GM19438 (cell line): ENCODE measurements around the gene CCDC91.
A peak's percentile ranks its signal among the peaks of the same experiment; 100 is the strongest.

Source experiments
- ATAC-seq: cut with Tn5 transposase; IDR thresholded peaks from one replicate; pipeline ENCODE4 v1.9.1; 2021; ENCODE audit warnings: low read depth; ENCODE audit not compliant: unreplicated experiment

CCDC91 gene

GRCh38 chr12:28190321-28191050, at the start of gene CCDC91:
Gene CCDC91, plus strand, starts transcription at chr12:28190456. Its CDS starts 66,760 bp downstream, at chr12:28257216.
- ATAC-seq = peak; percentile 92

DNA sequence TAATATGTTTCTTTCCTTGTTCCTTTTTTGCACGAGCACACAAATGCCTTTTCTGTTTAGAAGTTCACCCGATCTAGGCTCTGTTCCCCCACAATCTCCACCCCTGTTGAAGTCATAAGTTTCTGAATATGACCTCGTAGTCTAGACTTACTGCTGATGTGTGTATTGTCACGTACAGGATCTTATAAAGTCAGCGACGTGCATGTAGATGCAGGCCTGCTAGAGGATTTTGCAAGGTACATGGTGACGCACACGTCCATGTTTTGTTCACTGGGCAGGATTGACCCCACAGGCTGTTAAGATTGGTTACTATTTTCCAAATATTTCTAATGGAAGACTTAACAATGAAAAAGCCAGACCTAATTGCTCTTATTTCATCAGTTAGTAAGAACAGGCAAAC, 46.2 kb upstream of the CCDC91 start:
- ATAC-seq = no peak

- ATAC-seq = no peak
These were observed 45.7 kb upstream of the CCDC91 start for GRCh38 chr12:28144532-28144931.

DNA sequence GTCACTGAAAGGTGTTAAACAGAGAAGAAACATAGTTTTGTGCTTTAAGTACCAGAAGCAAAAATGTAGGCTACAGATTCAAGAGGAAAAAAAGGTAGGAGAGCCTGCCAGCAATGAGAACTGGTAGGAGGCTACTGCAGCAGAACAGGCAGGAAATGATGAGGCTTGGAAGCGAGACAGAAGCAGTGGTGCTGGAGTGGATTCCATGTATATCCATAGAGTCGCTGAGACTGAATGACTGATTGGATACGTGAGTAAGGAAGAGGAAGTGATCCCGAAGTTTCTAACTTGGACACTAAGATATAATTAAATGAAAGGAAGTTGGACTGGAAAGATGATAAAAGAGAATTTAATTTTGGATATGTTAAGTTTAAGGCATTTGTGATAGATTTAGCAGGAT, 45.0 kb upstream of the CCDC91 start:
- no peak for ATAC-seq

GRCh38 chr12:28149279-28149678, 41.0 kb upstream of the CCDC91 start:
- no peak for ATAC-seq

DNA sequence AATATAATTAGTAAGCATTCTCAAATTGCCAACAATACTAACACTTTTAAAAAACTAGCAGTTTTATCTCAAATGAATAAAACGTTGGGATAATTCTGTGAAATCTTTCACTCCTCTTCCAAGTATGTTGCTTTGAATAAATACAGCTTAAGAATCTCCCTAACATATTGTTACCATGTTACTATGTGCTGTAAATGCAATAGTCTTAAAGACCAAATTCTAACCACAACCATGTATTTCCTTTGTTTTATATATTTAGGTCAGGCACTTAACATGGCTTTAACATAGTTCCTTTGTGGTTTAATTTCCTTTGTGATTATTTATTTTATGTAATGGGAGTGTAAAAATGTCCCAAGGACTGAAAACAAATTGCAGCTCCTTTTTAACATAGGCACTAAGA, 33.9 kb upstream of the CCDC91 start:
- ATAC-seq = no peak

DNA sequence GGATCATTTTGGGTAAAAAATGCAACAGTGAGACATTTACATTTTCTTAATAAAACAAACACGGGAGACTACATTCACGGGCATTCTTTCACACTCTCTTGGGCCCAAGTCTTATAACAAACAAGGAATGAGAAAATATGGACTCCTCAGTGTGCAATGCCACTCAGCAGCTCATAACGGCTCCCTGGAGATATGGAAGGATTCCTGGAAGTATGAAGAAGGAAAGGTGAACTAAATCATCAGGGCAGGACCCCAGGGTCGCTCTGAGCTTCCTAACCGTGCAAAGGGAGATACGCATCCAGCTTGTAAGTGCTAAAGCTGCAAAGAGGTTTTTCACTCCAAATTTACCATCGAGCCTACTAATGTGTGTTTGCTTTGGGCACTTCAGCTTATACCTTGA, 33.5 kb upstream of the CCDC91 start:
- ATAC-seq = no peak

GRCh38 chr12:28158353-28158752, 31.9 kb upstream of the CCDC91 start:
- ATAC-seq = no peak

- no peak for ATAC-seq
These were observed 30.6 kb upstream of the CCDC91 start for GRCh38 chr12:28159688-28160087.

GRCh38 chr12:28161697-28162096, 28.6 kb upstream of the CCDC91 start:
- no peak for ATAC-seq

DNA sequence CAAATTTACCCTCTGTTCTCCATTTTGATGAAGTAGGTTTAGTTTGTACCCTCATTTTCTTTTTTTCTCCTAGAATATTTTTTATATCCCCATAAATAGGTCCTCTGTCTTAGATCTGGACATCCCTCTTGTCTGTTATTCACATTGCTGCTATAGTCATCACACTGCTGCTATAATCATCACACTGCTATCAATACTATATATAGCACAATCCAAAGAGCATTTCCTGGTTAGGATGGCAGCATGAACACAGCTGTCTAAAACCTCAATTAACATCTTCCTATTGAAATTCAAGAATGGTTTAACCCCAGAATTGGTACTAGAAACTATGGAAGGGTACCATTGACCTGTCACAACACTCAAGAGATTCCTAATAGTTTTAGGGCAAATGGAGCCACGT, 27.6 kb upstream of the CCDC91 start:
- ATAC-seq = no peak

DNA sequence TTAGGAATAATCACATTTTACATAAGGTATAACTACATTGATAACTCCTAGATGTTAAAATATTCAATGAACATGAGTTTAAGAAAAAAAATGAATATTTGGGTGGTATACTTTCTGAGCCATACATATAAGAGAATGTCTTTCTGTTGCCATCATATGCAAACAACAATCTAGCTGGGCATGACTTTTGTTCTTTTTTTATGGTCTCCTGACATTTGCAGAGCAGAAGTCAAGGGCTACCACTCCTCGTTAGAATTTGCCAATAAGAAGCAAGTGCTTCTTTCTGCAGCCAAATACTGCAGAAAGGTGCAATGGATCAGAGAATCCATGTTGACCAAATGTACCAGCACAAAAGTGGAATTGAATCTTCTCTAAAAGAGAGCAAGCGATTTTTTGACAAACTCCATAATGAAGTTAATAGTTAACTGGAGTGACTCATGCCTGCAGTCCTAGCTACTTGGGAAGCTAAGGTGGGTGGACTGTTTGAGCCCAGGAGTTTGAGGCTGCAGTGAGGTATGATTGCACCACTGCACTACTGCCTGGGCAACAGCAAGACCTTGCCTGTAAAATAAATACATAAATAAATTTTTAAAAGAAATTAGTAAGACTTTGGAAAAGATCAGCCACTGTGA, 25.5 kb upstream of the CCDC91 start:
- no peak for ATAC-seq

GRCh38 chr12:28167981-28168485, 22.2 kb upstream of the CCDC91 start:
- no peak for ATAC-seq

DNA sequence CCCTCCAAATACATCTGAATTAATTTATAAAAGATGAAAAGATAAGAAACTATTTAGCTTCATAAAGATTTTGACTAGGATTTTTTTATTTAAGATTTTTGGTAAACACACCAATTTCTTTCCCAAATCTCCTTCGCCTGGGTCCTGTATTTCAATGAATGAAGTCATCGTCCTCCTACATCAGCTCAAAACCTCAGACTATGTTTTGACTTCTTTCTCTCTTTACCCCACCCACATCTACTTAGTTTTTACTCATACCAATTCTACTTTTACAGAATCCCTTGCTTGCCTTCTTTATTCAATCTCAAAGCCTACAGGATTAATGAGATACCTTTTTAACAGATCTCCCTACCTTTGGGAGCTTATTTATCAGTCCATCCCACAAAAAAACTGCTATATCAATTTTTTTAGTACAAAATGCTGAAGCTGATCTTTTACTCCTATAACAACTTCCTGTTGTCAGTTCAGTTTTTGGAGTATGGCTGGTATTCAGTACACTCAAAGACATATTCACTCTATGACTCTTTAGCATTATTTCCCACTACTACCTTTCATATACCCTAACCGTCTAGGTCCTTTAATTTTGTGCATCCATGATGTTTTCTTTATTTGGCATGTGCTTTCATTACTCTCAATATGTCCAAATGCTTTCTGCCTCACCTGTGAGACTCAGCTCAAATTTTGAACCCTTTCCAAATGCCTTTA, 18.7 kb upstream of the CCDC91 start:
- ATAC-seq = no peak

DNA sequence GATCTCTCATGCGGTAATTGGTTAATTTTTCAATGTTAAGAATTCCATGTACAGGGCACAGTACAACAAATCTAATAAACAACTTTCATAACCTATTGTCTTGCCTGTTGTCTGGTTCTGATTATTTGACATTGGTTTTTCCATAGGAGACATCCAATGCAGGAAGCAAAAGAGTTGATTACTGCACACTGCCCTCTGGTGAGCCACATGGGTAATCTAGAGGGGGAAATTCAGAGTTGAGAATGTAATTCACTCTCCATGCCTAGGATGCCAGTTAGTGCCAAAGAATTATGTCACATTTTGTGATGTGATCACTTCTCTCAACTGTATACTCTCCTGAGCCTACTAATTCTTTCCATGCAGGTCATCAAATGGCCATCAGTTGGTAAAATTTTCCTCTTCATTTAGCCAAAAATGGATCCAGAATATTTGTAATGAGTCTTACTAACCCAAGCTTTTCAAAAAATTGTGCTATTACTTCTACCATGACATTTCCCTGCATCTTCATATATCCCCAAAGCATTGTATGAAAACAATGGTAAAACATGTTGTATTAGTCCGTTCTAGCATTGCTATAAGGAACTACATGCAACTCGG, 17.7 kb upstream of the CCDC91 start:
- no peak for ATAC-seq

GRCh38 chr12:28173440-28173839, 16.8 kb upstream of the CCDC91 start:
- ATAC-seq = no peak

DNA sequence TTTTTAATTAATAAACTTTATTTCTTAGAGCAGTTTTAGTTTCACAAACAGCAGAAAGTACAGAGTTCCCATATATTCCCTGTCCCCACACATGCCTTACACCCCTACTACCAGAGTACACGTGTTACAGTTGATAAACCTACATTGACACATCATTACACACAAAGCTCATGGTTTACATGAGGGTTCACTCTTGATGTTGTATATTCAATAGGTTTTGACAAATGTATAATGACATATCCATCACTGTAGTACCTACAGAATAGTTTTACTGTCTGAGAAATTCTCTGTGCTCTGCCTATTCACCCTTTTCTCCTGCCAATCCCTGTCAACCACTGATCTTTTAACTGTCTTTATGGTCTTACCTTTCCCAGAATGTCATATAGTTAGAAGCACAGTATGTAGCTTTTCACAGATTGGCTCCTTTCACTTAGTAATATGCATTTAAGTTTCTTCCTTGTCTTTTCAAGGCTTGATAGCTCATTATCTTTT, 15.1 kb upstream of the CCDC91 start:
- ATAC-seq = no peak

- ATAC-seq = no peak
These were observed 14.0 kb upstream of the CCDC91 start for GRCh38 chr12:28176295-28176694.

DNA sequence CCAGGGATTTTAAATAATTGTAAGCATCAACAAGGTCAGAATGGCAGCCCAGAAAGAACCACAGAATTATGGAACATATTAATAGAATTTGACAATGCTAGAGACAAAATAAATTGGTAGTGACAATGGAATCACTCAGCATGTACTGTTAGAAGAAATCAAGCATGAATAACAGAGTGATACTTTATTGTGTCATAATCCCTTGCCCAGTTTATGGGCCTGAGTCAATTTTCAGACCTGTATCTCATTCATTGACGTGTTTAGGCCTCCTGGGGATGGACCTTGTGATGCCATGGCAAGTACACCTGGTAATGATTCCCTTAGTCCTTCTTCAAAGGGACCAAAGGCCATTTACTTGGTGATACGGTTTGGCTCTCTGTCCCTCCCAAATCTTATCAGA, 12.8 kb upstream of the CCDC91 start:
- no peak for ATAC-seq

- ATAC-seq = no peak
These were observed 12.4 kb upstream of the CCDC91 start for GRCh38 chr12:28177905-28178304.

GRCh38 chr12:28178775-28179174, 11.5 kb upstream of the CCDC91 start:
- no peak for ATAC-seq
